Nephron progenitor cell (in vitro differentiated cells): ENCODE data around the gene MYZAP.

Experiments used
- DNase-seq: peaks from one replicate; pipeline ENCODE4 v3.0.0; 2021
- H3K27ac Mint-ChIP-seq: 2 replicates; pipeline ENCODE4 v1.8.0; 2021; ENCODE audit warnings: mild to moderate bottlenecking, moderate library complexity, mixed read lengths
- H3K27me3 Mint-ChIP-seq: 2 replicates; pipeline ENCODE4 v1.8.0; 2021; ENCODE audit warnings: mild to moderate bottlenecking, low read depth, mixed read lengths; ENCODE audit not compliant: poor library complexity
- H3K36me3 Mint-ChIP-seq: 2 replicates; pipeline ENCODE4 v1.8.0; 2021; ENCODE audit warnings: low read depth, mixed read lengths
- H3K4me1 Mint-ChIP-seq: 2 replicates; pipeline ENCODE4 v1.8.0; 2021; ENCODE audit warnings: mixed read lengths
- H3K4me3 Mint-ChIP-seq: 2 replicates; pipeline ENCODE4 v1.8.0; 2021; ENCODE audit warnings: mild to moderate bottlenecking, moderate library complexity, mixed read lengths
- H3K9me3 Mint-ChIP-seq: 2 replicates; pipeline ENCODE4 v1.8.0; 2021; ENCODE audit warnings: mild to moderate bottlenecking, moderate library complexity, mixed read lengths
- TF ChIP-seq, protein P1 (sequence below): fragments of 200-600 bp; sonication (generic); IDR thresholded peaks from 2 replicates; pipeline ENCODE4 v1.5.0; 2021; ENCODE audit warnings: antibody characterized with exemption

Gene MYZAP

DNA sequence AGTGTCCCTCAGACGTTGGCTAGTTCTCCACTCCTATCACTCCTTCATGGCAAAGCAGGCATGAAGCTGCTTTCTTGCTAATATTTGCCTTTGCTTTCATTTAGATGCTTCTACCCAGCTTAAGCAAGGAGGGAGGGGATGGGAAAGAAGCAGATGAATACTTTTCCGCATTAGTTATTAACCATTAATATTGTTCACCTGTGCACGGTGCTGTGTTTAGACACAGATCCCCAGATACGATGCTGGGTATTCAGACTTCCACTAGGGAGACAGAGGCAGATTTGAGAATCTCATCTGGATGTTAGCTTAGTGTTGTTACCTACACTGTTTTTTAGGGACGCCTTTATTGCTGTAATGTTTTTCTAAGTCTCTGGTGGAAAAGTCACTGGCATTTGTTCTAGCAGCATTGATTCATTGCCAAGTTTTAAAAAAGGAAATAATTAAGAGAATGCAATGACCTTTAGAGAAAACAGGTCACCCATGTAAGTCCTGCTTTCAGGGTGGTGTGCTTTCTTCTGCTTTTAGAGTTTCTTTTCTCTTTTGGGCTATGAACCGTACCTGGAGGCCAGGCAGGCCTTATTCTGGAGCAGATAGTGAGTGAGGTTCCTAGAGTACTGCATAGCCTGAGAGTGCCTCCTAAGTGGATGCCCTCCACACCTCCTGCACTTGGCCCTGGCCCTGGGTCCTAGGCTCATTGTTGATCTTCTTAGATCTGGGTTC lies 55.5 kb downstream of the MYZAP start:
- Mint-ChIP-seq H3K9me3 (no peaks in the 10 kb centered on the region), H3K27me3 (peaks cover 13% of the 10 kb centered on the region), H3K27ac (no peak overlapping the region), H3K36me3 (no peaks in the 10 kb centered on the region), H3K4me3 (no peak overlapping the region), H3K4me1 (peaks cover 13% of the 10 kb centered on the region)
- DNase-seq: no peak
- TF ChIP-seq, protein P1, sequence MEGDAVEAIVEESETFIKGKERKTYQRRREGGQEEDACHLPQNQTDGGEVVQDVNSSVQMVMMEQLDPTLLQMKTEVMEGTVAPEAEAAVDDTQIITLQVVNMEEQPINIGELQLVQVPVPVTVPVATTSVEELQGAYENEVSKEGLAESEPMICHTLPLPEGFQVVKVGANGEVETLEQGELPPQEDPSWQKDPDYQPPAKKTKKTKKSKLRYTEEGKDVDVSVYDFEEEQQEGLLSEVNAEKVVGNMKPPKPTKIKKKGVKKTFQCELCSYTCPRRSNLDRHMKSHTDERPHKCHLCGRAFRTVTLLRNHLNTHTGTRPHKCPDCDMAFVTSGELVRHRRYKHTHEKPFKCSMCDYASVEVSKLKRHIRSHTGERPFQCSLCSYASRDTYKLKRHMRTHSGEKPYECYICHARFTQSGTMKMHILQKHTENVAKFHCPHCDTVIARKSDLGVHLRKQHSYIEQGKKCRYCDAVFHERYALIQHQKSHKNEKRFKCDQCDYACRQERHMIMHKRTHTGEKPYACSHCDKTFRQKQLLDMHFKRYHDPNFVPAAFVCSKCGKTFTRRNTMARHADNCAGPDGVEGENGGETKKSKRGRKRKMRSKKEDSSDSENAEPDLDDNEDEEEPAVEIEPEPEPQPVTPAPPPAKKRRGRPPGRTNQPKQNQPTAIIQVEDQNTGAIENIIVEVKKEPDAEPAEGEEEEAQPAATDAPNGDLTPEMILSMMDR: no peak

DNA sequence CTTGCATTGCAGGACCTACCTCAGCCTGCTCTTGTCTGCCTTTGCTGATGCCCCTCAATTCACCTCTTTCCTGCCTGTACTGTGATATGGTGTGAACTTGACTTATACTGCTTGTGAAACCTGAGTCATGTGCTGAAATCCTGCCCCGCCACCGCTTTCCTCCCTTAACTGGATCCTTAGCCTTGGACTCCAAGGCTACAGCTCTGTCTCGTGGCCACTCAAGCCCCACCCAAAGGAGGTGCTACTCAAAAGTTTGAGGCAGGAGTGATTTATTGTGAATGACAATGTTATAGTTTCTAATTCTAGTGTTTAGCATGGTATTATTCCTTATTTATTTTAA lies 56.1 kb downstream of the MYZAP start:
- no peaks in the 10 kb centered on the region for H3K36me3 Mint-ChIP-seq
- H3K27me3 Mint-ChIP-seq: peaks cover 13% of the 10 kb centered on the region
- no peaks in the 10 kb centered on the region for H3K9me3 Mint-ChIP-seq
- TF ChIP-seq, protein P1: no peak
- H3K4me1 Mint-ChIP-seq: peaks cover 13% of the 10 kb centered on the region
- no peak overlapping the region for H3K4me3 Mint-ChIP-seq
- peak; percentile 32 for DNase-seq
- H3K27ac Mint-ChIP-seq: no peak overlapping the region

DNA sequence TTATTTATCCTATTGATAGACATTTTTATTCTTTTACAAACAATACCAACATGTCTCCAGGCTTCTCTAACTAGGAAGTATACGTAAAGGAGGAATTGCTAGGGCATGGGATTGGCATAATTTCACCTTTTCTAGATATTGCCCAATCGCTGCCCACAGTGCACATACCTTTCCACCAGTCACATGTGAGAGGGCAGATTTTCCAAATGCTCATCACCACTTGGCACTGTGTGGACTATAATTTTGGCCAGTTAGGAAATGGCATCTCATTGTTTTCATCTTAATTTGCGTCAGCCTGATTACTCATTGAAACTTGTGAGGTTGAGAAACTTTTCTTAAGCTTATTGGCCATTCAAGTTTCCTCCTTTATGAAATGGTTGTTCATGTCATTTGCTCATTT lies 57.4 kb downstream of the MYZAP start:
- Mint-ChIP-seq H3K36me3 (no peaks in the 10 kb centered on the region), H3K4me1 (peaks cover 16% of the 10 kb centered on the region), H3K4me3 (no peak overlapping the region), H3K27me3 (peaks cover 13% of the 10 kb centered on the region), H3K27ac (no peak overlapping the region), H3K9me3 (no peaks in the 10 kb centered on the region)
- TF ChIP-seq, protein P1: no peak
- DNase-seq: no peak

DNA sequence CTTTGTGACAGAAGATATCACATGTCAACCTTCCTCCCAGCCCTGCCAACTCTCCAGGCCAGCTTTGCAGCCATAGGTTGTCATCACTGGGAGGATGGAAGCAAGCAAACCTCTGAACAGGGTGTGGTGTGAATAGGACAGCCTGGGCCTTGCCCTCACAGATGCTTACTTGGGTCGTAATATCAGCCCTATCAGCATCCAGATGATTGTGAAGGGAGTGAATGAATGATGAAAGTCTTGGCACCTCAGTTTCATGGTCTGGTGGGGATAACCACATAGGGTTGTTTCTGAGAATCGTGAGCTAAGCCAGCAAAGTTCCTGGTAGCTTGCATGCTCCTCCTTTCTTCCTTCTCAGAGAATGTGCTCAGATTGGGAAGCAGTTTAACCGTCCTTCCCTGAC lies 59.7 kb downstream of the MYZAP start:
- Mint-ChIP-seq H3K27ac (no peak overlapping the region), H3K27me3 (peaks cover 13% of the 10 kb centered on the region), H3K4me3 (no peak overlapping the region), H3K9me3 (no peaks in the 10 kb centered on the region), H3K4me1 (peaks cover 33% of the 10 kb centered on the region), H3K36me3 (no peaks in the 10 kb centered on the region)
- DNase-seq: no peak
- TF ChIP-seq, protein P1: no peak

DNA sequence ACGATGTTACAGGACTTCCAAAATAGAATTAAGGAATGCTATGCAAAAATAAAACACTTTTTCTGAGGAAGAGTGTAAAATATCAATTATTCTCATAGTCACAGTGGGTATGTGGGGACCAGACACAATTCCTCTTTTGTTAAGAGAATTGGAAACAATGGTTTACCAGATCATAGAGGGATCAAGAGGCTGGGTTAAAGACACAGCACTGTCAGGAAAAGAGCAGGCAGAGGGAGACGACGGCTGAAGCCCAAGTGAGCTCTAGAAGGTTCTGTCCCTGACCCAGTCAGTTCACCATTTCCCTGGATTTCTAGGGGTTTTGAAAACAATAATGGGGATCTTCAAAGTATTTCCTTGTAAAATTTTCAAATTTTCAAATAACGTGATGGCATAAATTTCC lies 60.8 kb downstream of the MYZAP start:
- TF ChIP-seq, protein P1: no peak
- H3K36me3 Mint-ChIP-seq: no peaks in the 10 kb centered on the region
- no peak overlapping the region for H3K27ac Mint-ChIP-seq
- H3K4me3 Mint-ChIP-seq: no peak overlapping the region
- no peaks in the 10 kb centered on the region for H3K9me3 Mint-ChIP-seq
- peaks cover 30% of the 10 kb centered on the region for H3K4me1 Mint-ChIP-seq
- H3K27me3 Mint-ChIP-seq: peaks cover 12% of the 10 kb centered on the region
- no peak for DNase-seq

DNA sequence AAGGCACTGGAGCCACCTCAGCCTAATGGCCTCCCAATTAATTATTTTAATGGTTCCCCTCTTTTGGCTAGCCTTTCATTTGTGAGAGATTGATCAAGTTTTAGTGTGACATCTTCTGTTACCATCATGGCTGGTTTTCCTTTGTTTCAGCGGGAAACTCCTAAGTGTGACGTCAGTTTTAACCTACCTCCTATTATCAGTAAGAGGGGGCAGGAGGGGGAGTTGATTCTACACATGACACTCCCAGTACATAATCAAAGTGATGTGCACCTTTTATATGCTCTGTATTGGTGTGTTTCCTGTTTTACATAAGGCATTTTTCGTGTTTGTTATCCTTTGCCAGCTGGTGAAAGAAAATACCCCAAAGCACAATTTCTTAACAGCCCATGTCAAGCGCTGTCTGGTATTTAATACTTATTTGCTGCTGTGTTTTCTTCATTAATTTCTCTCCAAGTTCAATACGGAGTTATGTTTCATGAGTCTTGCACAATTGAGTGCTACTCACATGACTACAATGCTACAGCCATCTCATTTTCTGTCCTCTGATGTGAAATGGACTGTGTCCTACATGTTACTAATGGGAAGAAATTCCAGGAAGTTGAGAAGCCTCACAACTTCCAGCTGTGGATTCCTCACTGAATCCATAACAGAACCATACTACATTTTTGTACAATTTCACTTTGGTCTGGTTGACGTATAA lies 62.6 kb downstream of the MYZAP start:
- no peaks in the 10 kb centered on the region for H3K36me3 Mint-ChIP-seq
- no peak overlapping the region for H3K4me3 Mint-ChIP-seq
- H3K27me3 Mint-ChIP-seq: peaks cover 13% of the 10 kb centered on the region
- no peak overlapping the region for H3K27ac Mint-ChIP-seq
- DNase-seq: no peak
- H3K9me3 Mint-ChIP-seq: no peaks in the 10 kb centered on the region
- TF ChIP-seq, protein P1: no peak
- H3K4me1 Mint-ChIP-seq: peaks cover 35% of the 10 kb centered on the region
